ENCODE data around the gene NPTXR. TPM values are rescaled to one million over a fixed set of nuclear protein-coding genes. Genes with fewer than 3 reads are reported as not detected.

Gene NPTXR
- 12.8 TPM for total RNA-seq (2021; ENCODE audit: unreplicated experiment)
- 13.3 and 13.4 TPM in 2 replicates for polyA plus RNA-seq (2012)
- Bru-seq, nascent RNA: percentile 48 among the genes with signal in this experiment
- percentile 64 among the genes with signal in this experiment for BruChase-seq, experiment 1, labeled RNA remaining after a 6-hour chase
- percentile 53 among the genes with signal in this experiment for BruChase-seq, experiment 2, labeled RNA remaining after a 2-hour chase
- long read RNA-seq, partial matches to known transcripts: 1 of 22 reads
- long read RNA-seq, other reads (novel, unspliced or antisense): 21 of 22 reads

GRCh38 chr22:38843657-38844314 is at the start of gene NPTXR:
NPTXR (minus strand) TSS chr22:38844028.
- H3K27me3 ChIP-seq (ENCODE audit: insufficient read depth, low read length): no peaks in the 10 kb centered on the region
- peak within 1 kb of the TSS; percentile 82 for H3K27ac ChIP-seq (ENCODE audit: low read depth, low read length)
- peaks cover 23 to 40% of the 10 kb centered on the region in 2 experiments for H3K4me1 ChIP-seq (ENCODE audit: control insufficient read depth in 1 of 2, insufficient read depth in 2 of 2, low read length in 2 of 2)
- ATAC-seq: peak; percentile 77
- H3K36me3 ChIP-seq (ENCODE audit: control insufficient read depth in 1 of 2, insufficient read depth in 2 of 2, low read length in 2 of 2): no peaks in the 10 kb centered on the region
- H4K20me1 ChIP-seq (ENCODE audit: insufficient read depth): no peaks in the 10 kb centered on the region
- H3K9me3 ChIP-seq (ENCODE audit: control insufficient read depth in 1 of 2, insufficient read depth in 1 of 2, low read depth in 1 of 2, low read length in 2 of 2): no peaks in the 10 kb centered on the region
- H3K9me2 ChIP-seq (ENCODE audit: insufficient read depth): no peaks in the 10 kb centered on the region
- peak within 1 kb of the TSS; percentile 64 for H3K9ac ChIP-seq (ENCODE audit: low read length)
- BruUV-seq (replicated peaks): no TSS peak
- H3K4me3 ChIP-seq (replicated peaks in 1 of 2; ENCODE audit: low read depth in 1 of 2, low read length in 2 of 2): peak within 1 kb of the TSS; percentile 35 to 64
- RAD21 ChIA-PET (ENCODE audit: low non-redundant PET in 1 of 2, low total read pairs in 2 of 2, uncharacterized antibody in 2 of 2, unreplicated experiment in 2 of 2): interaction anchor here (0.9 to 1.1 kb wide), 2 partner anchors 75 kb away, joined by 3 to 5 read pairs; no protein-coding TSS in a partner anchor
- TF ChIP-seq POLR2A (IDR thresholded peaks at IDR 0.05; ENCODE audit: borderline replicate concordance, extremely low read depth, insufficient read depth, insufficient read length) (peak; percentile 71), POLR2AphosphoS5 (IDR thresholded peaks at IDR 0.05; ENCODE audit: low read depth, low read length) (peak; percentile 75), JUND (IDR thresholded peaks at IDR 0.05) (no peak), TCF7L2 (IDR thresholded peaks at IDR 0.05; ENCODE audit: borderline replicate concordance, extremely low read depth, insufficient read depth, insufficient read length) (peak; percentile 4), MAX (IDR thresholded peaks at IDR 0.05) (peak; percentile 37; the same call in 1 of the 2 replicates), SIN3A (IDR thresholded peaks at IDR 0.05; ENCODE audit: low read depth) (0 out of 2 replicates have a peak, but pooled peaks have one; percentile 45)
- POLR2A ChIA-PET: interaction anchor here (1.0 to 2.5 kb wide), 2 partner anchors 10 to 41 kb away, joined by 3 to 9 read pairs; no protein-coding TSS in a partner anchor
- 0 out of 2 replicates have a peak, but pooled peaks cover 6% of the 10 kb centered on the region for H3K79me2 ChIP-seq (ENCODE audit: insufficient read depth, low read length)
- intact Hi-C loops (cut with micrococcal nuclease): loop anchor here (5.0 kb wide), 1 partner anchor 76 kb away; no protein-coding TSS in a partner anchor
- H3K4me2 ChIP-seq (ENCODE audit: low read length): peak within 1 kb of the TSS; percentile 89
- no peak for DNase-seq (ENCODE audit: low read depth, low spot score)
- CTCF ChIA-PET: interaction anchor here (1.0 to 3.0 kb wide), 6 partner anchors 10 to 159 kb away, joined by 3 to 16 read pairs (median 4); no protein-coding TSS in a partner anchor
- H2AFZ ChIP-seq (ENCODE audit: low read depth, low read length, poor library complexity, severe bottlenecking): peak within 1 kb of the TSS; percentile 92

- RAD21 ChIA-PET (ENCODE audit: low non-redundant PET in 1 of 2, low total read pairs in 2 of 2, uncharacterized antibody in 2 of 2, unreplicated experiment in 2 of 2): no interaction called here
- POLR2A ChIA-PET: no interaction called here
- H3K36me3 ChIP-seq (ENCODE audit: control insufficient read depth in 1 of 2, insufficient read depth in 2 of 2, low read length in 2 of 2): no peaks in the 10 kb centered on the region
- intact Hi-C loops (cut with micrococcal nuclease): no loop called here
- DNase-seq (ENCODE audit: low read depth, low spot score) (no peak), ATAC-seq (no peak)
- no peak overlapping the region for H3K4me2 ChIP-seq (ENCODE audit: low read length)
- H3K27me3 ChIP-seq (ENCODE audit: insufficient read depth, low read length): no peaks in the 10 kb centered on the region
- no peak overlapping the region for H3K9ac ChIP-seq (ENCODE audit: low read length)
- H2AFZ ChIP-seq (ENCODE audit: low read depth, low read length, poor library complexity, severe bottlenecking): no peak overlapping the region
- no peaks in the 10 kb centered on the region for H3K79me2 ChIP-seq (ENCODE audit: insufficient read depth, low read length)
- CTCF ChIA-PET: no interaction called here
- BruUV-seq (replicated peaks): no TSS peak
- H3K27ac ChIP-seq (ENCODE audit: low read depth, low read length): no peak overlapping the region
- no peak overlapping the region for H3K4me3 ChIP-seq (replicated peaks in 1 of 2; ENCODE audit: low read depth in 1 of 2, low read length in 2 of 2)
- no peaks in the 10 kb centered on the region for H4K20me1 ChIP-seq (ENCODE audit: insufficient read depth)
- TF ChIP-seq SIN3A (IDR thresholded peaks at IDR 0.05; ENCODE audit: low read depth): no peak
- no peak for TF ChIP-seq RAD21 (IDR thresholded peaks at IDR 0.05; ENCODE audit: low read depth)
- TF ChIP-seq ZNF274 (IDR thresholded peaks at IDR 0.05; ENCODE audit: low read depth, low read length): no peak
- TF ChIP-seq TCF7L2 (IDR thresholded peaks at IDR 0.05; ENCODE audit: borderline replicate concordance, extremely low read depth, insufficient read depth, insufficient read length): no peak
- no peak for TF ChIP-seq EZH2phosphoT487 (IDR thresholded peaks at IDR 0.05; ENCODE audit: borderline replicate concordance)
- TF ChIP-seq ELF1 (IDR thresholded peaks at IDR 0.05; ENCODE audit: borderline replicate concordance, low read depth): no peak
- no peak for TF ChIP-seq CBX3 (IDR thresholded peaks at IDR 0.05; ENCODE audit: low read depth)
- TF ChIP-seq EGR1 (IDR thresholded peaks at IDR 0.05; ENCODE audit: low read depth): no peak
- no peak for TF ChIP-seq POLR2A (IDR thresholded peaks at IDR 0.05; ENCODE audit: borderline replicate concordance, extremely low read depth, insufficient read depth, insufficient read length)
- no peaks in the 10 kb centered on the region for H3K4me1 ChIP-seq (ENCODE audit: control insufficient read depth in 1 of 2, insufficient read depth in 2 of 2, low read length in 2 of 2)
- H3K9me2 ChIP-seq (ENCODE audit: insufficient read depth): no peaks in the 10 kb centered on the region
- H3K9me3 ChIP-seq (ENCODE audit: control insufficient read depth in 1 of 2, insufficient read depth in 1 of 2, low read depth in 1 of 2, low read length in 2 of 2): no peaks in the 10 kb centered on the region
Measured at GRCh38 chr22:38891256-38891655, 47.4 kb upstream of the NPTXR start.

Data from HCT116 (cell line).